Uterus (tissue), 2 donors: ENCODE measurements around the gene GLB1L.

ENCODE experiments used
- POLR2A ChIP-seq, 2 donors: fragments of 450-650 bp; IDR thresholded peaks; one replicate each; pipeline ENCODE4 v1.6.1; 2016; ENCODE audit warnings: antibody characterized with exemption in 2 of 2, mild to moderate bottlenecking in 1 of 2, moderate library complexity in 1 of 2
- TF ChIP-seq, protein P1 (sequence below), 4 experiments: fragments of 200-600 bp in 2 of 4; fragments of 450-650 bp in 2 of 4; sonication (generic) in 2 of 4; IDR thresholded peaks; one replicate each; pipeline ENCODE4 v1.5.1; 2016 to 2019; ENCODE audit warnings: antibody characterized with exemption in 4 of 4, mild to moderate bottlenecking in 2 of 4, moderate library complexity in 1 of 4

DNA sequence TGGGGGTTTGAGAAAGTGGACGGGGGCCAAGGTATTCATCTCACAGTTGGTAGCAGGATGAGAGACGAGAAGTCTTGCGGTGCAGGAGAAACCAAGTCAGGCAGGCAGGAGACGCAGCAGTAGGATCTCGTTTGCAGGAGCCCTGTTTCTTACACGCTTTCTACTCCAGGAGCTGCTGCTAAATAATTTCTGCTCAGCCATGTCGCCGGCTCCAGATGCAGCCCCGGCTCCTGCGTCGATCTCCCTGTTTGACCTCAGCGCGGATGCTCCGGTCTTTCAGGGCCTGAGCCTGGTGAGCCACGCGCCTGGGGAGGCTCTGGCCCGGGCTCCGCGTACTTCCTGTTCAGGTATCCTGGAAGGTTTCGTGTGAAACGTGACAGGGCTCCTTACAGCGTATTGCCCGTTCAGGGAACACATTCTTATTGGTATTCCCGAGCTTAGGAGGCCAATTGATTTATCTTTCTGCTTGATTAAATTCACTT lies 15.1 kb downstream of the GLB1L start:
- TF ChIP-seq, protein P1, sequence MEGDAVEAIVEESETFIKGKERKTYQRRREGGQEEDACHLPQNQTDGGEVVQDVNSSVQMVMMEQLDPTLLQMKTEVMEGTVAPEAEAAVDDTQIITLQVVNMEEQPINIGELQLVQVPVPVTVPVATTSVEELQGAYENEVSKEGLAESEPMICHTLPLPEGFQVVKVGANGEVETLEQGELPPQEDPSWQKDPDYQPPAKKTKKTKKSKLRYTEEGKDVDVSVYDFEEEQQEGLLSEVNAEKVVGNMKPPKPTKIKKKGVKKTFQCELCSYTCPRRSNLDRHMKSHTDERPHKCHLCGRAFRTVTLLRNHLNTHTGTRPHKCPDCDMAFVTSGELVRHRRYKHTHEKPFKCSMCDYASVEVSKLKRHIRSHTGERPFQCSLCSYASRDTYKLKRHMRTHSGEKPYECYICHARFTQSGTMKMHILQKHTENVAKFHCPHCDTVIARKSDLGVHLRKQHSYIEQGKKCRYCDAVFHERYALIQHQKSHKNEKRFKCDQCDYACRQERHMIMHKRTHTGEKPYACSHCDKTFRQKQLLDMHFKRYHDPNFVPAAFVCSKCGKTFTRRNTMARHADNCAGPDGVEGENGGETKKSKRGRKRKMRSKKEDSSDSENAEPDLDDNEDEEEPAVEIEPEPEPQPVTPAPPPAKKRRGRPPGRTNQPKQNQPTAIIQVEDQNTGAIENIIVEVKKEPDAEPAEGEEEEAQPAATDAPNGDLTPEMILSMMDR (IDR thresholded peaks at IDR 0.05): no peak
- no peak for TF ChIP-seq POLR2A (IDR thresholded peaks at IDR 0.05)
